NCI-H1092 (cell line): ENCODE measurements around the gene POMGNT1.
A peak's percentile ranks its signal among the peaks of the same experiment; 100 is the strongest.
"Not testable (repeated sequence)": the region's sequence is repeated elsewhere in the genome, so short reads cannot be mapped to it uniquely, and the experiment has no call there.

Source experiments
- DNase-seq: peaks from one replicate; lab custom pipeline; 2025; lab: John Stamatoyannopoulos, UW

POMGNT1 gene

DNA sequence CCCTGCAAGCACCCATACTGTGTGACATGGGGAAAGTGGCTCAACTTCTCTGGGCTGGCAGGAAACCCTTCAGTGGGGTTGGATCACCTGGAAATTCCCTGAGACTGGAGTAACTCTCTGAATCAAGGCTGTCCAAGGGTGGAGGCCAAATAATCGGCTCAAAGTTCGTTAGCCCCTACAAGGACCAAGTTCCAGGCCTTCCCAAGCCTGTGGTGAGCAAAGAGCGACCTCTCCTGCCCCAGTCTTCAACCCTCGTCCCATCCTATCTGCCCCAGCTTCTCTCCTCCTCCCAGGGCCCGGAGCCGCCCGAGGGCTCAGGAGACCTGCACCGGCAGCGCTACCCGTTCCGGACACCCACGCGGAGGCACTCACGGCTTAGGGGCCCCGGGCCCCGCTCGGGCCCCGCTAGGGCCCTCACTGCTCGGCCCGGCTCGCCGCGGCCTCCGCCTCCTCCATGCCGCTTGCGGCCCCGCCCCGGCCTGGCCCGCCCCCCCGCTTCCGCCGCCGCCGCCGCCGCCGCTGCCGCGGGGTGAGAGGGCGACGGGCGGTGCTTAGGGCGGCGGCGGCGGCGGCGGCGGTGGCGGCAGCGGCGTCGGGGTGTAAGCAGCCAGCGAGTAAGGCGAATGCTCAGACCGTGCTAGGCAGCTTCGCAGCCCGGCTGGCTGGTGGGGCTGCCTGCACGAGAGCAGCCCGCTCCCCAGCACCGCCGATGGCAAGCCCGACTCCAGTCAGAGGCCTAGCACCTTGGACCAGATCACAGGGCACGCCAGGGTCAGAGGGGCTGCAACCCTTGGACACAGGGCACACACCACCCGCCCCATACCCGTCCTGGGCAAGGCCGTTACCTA, at the start of gene POMGNT1:
TSS of gene POMGNT1 (minus strand) at position 471 of the 848 bp plus-strand sequence. CDS start 613 bp downstream, outside the sequence.
- DNase-seq = no peak

DNA sequence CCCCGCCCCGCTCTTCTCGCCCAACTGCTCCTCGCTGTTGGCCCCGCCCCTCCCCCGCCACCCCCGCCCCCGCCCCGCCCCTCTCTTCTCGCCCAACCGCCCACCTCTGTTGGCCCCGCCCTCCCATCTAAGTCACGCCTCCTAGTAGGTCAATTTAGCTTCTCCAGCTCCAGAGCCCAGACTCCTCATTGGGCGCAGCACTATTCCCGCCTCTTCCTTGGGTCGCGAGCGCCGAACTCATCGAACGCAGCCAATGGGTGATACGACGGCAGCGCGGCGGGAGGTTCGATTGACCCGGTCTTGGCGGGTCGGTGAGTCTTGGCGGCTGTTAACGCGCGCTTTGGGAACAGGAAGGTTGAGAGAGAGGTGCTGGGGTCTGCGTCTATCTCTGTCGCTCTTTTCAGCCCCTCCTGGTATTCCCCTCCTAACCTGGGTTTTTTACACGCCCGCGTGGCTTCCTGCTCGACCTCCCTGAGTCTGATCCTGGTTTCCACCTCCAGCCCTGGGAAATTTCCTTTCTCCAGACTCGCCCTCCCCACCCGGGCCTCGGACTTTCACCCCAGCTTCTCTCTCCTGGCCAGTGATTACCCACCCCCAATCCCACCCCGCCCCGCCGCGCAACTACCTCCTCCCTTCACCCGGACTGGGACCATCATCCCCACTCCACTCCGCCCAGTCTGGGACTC, 49.3 kb upstream of the POMGNT1 start, which contains the start of gene RAD54L:
TSS of gene RAD54L (plus strand) at position 328 of the 686 bp plus-strand sequence. CDS start 643 bp downstream, outside the sequence.
- peak; percentile 97 for DNase-seq

DNA sequence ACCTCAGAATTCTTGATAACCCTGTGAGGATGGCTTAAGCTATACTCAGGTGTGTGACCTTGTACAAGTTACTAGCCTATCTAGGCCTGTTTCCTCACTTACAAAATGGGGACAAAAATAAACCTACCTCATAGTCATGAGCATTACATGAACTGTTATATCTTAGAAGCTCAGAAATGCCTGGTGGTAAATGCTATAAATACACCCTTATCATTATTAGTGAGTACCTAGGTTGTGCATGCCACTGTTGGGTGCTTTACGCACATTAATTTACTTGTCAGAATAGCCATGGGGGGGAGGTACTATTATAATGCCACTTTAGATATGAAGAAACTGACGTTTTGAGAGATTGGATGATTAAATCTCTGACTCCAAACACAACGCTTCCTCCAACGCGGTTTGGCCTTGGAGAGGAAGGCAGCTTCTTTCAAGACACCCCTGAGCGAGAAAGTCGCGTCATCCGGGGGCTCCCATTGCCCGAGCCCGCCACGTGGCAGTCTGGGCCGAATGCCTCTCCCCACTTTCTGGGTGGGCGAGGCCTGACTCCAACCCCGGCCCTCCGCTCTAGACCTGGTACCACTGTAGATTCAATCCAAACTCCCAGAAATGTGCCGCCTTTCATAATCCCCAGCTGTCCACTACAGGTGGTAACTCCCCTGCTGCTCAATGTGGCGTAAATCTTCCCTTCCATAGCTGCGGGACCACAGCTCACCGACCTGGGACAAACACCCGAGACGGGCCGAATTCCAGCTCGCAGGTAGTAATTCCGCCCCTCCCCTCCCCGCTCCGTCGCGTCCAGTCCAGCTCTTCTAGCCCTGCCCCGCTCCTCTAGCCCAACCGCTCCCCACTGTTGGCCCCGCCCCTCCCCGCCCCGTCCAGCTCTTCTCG, 48.6 kb upstream of the POMGNT1 start:
- DNase-seq = peak; percentile 12

DNA sequence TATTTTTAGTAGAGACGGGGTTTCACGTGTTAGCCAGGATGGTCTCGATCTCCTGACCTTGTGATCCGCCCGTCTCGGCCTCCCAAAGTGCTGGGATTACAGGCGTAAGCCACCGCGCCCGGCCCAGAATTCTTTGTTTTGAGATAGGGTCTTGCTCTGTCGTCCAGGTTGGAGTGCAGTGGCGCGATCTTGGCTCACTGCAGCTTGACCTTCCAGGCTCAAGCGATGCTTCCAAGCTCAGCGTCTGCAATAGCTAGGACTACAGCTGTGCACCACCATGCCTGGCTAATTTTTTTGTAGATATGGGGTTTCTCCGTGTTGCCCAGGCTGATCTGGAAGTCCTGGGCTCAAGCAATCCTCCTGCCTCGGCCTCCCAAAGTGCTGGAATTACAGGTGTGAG, 47.9 kb upstream of the POMGNT1 start:
- not testable (repeated sequence) for DNase-seq

DNA sequence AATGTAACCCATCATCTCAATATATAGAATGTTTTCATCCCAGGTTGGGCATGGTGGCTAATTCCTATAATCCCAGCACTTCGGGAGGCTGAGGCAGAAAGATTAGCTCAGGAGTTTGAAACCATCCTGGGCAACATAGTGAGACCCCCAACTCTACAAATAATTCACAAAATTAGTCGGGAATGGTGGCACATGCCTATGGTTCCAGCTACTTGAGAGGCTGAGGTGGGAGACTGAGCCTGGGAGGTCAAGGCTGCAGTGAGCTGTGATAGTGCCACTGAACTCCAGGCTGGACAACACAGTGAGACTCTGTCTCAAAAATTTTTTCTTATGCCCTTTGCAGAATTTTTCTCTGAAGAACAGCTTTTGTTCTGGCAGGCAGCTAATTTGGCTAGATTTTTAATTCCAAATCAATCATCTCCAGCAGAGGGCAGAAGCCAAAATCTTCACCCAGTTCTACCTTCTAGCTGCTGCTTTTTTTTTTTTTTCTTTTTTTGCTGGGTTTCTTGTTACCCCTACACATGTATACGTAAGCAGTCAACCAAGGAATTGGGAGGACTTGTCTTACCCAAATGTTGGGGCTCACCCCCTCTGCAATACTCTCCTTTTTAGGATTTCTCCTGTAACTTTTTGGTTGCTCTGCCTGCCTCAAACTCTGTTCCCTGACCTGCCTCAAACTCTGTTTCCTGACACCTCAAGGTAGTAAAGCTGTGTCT, 46.6 kb upstream of the POMGNT1 start:
- no peak for DNase-seq

DNA sequence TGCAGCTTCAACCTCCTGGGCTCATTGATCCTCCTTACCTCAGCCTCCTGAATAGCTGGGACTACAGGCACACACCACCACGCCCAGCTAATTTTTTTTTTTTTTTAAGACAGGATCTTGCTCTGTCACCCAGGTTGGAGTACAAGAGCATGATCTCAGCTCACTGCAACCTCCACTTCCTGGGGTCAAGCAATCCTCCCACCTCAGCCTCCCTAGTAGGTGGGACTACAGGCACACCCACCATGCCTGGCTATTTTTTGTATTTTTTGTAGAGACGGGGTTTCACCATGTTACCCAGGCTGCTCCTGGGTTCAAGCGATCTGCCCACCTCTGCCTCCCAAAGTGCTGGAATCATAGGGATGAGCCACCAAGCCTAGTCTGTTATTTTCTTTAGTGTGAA, 45.6 kb upstream of the POMGNT1 start:
- DNase-seq = not testable (repeated sequence)

DNA sequence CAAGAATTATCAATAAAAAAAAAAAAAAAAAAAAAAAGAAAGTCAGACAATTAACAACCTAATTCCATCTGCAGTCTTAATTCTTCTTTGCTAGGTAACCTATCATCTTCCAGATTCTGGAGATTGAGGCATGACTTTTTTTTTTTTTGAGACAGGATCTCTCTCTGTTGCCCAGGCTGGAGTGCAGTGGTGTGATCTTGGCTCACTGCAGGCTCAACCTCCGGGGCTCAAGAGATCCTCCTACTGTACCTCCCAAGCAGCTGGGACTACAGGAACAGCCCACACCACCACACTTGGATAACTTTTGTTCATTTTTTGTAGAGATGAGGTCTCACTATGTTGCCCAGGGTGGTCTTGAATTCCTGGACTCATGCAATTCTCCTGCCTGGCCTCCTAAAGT, 44.7 kb upstream of the POMGNT1 start:
- no peak for DNase-seq

DNA sequence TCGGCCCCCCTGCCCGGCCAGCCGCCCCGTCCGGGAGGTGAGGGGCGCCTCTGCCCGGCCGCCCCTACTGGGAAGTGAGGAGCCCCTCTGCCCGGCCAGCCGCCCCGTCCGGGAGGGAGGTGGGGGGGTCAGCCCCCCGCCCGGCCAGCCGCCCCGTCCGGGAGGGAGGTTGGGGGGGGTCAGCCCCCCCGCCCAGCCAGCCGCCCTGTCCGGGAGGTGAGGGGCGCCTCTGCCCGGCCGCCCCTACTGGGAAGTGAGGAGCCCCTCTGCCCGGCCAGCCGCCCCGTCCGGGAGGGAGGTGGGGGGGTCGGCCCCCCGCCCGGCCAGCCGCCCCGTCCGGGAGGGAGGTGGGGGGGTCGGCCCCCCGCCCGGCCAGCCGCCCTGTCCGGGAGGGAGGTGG, 43.5 kb upstream of the POMGNT1 start:
- DNase-seq = not testable (repeated sequence)

DNA sequence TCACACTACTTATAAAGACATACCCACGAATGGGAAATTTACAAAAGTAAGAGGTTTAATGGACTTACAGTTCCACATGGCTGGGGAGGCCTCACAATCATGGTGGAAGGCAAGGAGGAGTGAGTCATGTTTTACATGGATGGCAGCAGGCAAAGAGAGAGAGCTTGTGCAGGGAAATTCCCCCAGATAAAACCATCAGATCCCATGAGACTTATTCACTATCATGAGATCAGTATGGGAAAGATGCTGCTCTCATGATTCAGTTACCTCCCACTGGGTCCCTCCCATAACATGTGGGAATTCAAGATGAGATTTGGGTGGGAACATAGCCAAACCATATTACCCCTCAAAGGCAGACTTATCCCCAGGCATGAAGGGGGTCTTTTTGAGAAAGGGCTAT, 40.6 kb upstream of the POMGNT1 start:
- DNase-seq = not testable (repeated sequence)

DNA sequence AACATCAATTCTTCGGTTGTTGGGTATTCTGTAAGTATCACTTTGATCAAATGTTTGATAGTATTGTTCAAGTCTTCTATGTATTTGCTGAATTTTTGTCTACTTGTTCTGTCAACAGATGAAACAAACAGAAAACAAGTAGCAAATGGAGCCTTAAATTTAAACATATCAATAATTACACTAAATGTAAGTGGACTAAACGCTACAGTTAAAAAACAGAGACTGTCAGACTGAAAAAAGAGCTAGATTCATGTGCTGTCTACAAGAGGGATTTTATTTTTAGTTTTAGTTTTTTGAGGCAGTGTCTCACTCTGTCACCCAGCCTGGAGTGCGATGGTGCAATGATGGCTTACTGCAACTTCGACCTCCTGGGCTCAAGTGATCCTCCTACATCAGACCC, 38.6 kb upstream of the POMGNT1 start:
- no peak for DNase-seq

DNA sequence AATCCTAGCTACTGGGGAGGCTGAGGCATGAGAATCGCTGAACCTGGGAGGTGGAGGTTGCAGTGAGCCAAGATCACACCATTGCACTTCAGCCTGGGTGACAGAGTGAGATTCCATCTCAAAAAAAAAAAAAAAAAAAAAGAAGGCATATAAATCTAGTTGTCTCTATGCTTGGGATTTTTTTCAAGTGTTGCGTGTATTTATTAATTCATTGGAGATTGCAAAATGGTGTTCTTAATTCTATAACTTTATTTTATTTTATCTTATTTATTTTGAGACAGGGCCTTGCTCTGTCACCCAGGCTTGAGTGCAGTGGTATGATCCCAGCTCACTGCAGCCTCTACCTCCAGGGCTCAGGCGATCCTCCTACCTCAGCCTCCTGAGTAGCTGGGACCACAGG, 33.0 kb upstream of the POMGNT1 start:
- DNase-seq = not testable (repeated sequence)

DNA sequence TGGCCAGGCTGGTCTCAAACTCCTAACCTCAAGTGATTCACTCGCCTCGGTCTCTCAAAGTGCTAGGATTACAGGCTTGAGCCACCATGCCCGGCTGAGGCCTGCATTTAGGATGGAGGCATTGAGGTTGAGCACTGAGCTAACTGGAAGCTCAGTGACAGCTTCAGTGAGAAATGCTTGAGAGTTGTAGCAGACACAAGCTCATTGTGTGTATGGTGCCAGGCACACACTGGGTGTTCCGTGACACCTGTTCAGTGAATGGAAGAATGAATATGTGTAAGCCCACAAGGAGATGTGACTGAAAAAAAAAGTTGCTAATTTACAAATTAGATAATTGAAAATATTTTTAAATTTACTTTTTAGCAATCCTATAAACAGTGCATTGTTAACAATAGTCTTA, 26.7 kb upstream of the POMGNT1 start:
- DNase-seq = no peak

DNA sequence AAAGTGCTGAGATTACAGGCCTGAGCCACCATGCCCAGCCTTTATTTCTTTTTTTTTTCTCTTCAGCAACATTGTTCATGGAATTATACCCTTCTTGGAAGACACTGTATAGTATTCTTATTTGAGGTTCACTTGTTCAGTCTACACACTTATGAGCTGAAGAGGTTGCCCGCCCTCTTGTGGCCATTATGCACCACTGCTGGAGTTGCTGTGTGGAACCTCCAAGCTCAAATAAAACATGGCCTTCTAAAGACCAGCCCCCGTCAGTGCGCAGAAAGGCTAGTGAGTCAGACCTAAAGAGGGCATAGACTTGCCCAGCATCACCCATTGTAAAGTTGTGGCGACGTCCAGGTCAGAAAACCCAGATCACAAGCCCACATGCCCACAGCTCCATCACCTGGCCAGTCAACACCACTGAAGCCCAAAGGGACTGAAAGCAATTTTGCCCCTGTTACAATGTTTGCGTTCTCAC, 25.3 kb upstream of the POMGNT1 start:
- peak; percentile 40 for DNase-seq

DNA sequence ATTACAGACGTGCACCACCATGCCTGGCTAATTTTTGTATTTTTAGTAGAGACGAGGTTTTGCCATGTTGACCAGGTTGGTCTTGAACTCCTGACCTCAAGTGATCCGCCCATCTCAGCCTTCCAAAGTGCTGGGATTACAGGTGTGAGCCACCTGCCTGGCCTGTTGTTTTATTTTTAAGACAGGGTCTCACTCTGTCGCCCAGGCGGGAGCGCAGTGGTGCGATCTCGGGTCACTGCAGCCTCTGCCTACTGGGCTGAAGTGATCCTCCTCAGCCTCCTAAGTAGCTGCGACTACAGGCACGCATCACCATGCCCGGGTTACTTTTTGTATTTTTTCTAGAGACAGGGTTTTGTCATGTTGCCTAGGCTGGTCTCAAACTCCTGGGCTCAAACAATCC, 24.8 kb upstream of the POMGNT1 start:
- DNase-seq = not testable (repeated sequence)

DNA sequence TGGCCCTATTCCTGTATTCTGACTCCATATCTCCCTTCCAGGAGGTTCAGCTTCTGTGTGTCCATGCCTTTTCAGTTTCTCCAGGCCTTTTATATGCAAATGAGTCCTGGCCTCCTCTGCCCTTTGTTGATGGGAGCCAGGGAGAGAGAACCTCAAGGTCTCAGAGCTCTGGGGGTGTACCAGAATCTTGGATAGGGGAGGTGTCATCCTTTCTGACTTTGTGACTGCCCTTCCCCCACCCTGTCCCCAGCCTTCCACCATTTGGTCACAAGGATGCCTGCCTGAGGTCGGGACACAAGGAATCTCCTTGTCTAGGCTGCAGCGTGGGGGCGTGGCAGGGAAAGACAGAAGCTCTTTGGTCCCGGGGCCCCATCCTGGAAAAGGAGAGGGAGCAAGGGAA, 23.5 kb upstream of the POMGNT1 start:
- no peak for DNase-seq

DNA sequence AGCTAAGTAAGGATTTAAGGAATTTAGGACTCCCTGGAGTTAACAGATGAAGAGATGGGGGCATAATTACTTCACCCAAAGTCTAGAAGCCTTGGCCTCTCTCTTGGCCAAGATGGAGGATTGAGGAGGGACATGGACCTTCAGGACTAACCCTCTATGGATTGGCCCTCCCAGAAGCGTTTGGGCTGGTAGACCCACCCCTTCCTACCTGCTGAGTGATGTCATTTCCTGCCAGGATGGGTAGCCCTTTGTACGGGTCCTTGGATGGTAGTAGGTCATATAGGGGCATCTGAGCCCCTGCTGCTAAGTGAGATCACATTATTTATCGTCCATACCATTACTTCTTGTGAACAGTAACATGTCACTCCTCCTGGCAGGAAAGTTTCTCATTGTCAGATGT, 22.6 kb upstream of the POMGNT1 start:
- no peak for DNase-seq

DNA sequence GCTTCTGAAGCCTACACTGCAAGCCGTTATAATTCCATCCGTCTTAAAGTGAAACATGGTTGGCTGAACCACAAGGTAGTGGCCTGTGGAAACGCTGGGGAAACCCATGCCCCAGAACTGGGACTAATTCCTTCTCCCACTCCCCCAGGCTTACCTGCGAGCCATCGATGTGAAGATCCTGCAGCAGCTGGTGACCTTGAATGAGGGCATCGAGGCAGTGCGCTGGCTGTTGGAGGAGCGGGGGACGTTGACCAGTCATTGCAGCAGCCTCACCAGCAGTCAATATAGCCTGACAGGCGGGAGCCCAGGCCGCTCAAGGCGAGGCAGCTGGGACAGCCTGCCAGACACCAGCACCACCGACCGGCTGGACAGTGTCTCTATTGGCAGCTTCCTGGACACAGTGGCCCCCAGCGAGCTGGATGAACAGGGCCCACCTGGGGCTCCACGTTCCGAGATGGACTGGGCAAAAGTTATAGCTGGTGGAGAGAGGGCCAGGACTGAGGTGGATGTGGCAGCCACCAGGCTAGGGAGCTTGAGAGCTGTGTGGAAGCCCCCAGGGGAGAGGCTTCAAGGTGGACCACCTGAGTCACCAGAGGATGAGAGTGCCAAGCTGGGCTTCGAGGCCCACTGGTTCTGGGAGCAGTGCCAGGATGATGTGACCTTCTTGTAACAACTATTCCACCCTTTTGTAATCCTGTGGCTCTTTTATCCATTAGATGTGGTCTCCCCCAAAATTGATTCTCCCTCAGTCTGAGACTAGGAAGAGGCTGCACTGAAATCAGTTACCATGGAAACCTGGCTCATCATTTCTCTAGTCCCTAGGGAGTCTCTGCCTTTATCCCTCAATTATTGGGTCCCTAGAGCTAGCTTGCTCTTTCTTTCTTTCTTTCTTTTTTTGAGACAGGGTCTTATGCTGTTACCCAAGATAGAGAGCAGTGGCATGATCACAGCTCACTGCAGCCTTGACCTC, 21.6 kb upstream of the POMGNT1 start:
- no peak for DNase-seq

DNA sequence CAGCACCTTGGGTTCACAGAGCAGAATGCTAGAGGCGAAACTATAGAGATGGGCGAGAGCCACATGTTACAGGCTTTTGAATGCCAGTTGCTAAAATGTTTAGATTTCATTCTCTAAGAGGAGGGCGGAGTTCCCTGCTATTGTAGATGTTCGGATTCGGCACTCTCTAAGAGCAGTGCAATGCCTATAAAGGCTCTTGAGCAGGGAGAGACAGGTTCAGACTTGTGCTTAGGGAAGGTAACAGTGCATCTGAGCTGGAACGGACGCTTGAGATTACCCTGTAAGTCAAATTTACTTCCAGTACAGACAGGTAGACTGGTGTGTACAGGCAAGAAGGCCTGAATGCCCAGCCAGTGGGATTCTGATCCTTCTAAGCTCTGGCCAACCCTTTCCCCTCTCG, 20.2 kb upstream of the POMGNT1 start:
- no peak for DNase-seq

DNA sequence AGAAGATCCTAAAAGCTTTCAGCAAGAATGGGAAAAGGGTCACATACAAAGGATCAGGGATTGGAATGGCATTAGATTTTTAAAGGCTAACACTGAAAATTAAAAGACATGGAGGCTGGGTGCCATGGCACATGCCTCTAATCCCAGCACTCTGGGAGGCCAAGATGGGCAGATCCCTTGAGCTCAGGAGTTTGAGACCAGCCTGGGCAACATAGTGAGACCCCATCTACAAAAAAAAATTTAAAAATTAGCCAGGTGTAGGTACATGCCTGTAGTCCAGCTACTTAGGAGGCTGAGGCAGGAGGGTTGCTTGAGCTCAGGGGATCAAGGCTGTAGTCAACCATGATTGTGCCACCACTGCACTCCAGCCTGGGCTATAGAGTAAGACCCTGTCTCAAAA, 17.3 kb upstream of the POMGNT1 start:
- DNase-seq = no peak

DNA sequence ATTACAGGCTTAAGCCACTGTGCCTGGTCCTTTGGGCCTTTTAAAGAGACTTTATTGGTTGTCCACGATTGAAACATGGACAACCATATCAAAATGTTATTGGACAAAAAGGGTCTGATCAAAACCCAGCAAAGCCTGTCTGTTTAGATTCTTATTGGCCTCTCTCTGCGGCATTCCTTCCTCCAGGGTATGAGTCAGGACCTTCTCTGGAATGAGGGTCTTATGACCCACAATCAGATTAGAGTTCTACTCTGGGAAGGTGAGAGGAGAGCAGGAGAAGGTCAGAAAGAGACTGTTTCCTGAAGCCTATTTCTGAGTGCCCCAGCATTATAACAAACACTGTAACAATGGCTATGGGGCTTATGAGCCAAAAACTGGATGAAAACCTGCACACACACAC, 12.8 kb upstream of the POMGNT1 start:
- no peak for DNase-seq
